ENCODE results near the gene PASK. TPM values are rescaled to one million over a fixed set of nuclear protein-coding genes. Genes with fewer than 3 reads are reported as not detected.

PASK gene
- total RNA-seq, 2 donors from 2014 or later: 12.3 to 14.8 TPM

DNA sequence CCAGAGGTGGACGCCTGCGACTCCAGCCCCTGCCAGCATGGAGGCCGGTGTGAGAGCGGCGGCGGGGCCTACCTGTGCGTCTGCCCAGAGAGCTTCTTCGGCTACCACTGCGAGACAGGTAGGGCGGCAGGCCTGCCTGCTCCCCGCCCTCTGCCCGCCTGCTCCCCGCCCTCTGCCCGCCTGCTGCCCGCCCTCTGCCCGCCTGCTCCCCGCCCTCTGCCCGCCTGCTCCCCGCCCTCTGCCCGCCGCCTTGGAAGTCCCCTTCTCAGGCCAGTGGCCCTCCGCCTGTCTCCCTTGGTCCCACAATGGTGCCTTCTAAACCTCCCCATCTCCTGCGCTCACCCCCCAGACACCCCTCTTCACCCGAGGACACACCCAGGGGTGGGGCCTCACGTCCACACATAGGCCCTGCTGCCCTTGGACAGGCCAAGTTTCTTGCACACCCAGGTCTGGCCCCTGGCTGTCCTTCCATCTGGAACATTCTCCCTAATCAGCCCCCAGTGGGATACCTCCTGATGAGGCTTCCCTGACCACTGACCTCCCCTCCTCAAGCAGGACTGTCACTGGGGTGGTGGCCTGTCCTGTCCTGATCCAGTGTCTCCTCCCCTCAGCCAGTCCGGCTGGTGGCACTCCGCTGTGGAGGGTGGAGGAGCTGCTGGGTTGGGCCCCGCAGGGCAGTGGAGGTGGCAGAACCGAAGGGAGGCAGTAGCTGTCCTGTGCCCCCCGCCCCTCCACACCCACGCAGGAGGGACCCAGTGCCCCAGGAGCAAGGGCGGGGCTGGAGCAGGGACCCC is 85.1 kb downstream of the PASK start:
- peak; percentile 93 for ATAC-seq
- intact Hi-C loops (cut with DNase I, micrococcal nuclease): no loop called here
- DNase-seq: peak; percentile 46 to 61

GRCh38 chr2:241063587-241063986 is 85.7 kb downstream of the PASK start:
- peak; percentile 47 for ATAC-seq
- no peak for DNase-seq

GRCh38 chr2:241063093-241063551 is 86.2 kb downstream of the PASK start:
- DNase-seq: no peak
- peak; percentile 49 for ATAC-seq
- intact Hi-C loops (cut with DNase I, micrococcal nuclease): no loop called here

More at GRCh38 chr2:241063587-241063986, 85.7 kb downstream of the PASK start:
- intact Hi-C loops (cut with DNase I, micrococcal nuclease): no loop called here

DNA sequence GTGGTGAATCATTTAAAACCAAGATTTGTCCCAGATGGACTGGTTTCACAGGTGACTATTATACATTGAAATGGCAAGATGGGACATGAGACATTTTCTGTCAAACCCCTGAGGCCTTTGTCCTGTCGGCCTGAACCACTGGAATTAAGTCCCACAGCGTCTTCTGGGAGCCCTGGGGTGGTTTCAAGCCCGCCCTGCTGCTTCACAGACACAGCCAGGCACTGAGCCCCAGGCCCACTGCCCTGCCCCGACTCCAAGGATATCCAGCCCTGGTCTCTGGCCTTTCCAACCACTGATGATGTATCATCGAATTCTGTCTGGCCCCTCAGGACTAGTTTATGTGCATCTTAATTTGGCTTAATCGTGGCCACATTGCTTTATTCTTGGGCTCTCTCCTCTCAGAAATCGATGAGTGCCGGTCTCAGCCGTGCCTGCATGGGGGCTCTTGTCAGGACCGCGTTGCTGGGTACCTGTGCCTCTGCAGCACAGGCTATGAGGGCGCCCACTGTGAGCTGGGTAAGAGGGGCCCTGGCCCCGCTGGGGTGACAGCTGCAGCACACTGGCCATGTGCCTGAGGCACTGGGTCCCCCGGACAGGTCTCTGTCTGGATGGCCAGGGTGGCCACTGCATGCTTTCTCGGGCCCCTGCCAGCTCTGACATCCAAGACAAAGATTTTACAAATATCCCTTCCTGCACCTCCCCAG is 86.7 kb downstream of the PASK start:
- ATAC-seq (no peak), DNase-seq (no peak)
- intact Hi-C loops (cut with DNase I, micrococcal nuclease): no loop called here

DNA sequence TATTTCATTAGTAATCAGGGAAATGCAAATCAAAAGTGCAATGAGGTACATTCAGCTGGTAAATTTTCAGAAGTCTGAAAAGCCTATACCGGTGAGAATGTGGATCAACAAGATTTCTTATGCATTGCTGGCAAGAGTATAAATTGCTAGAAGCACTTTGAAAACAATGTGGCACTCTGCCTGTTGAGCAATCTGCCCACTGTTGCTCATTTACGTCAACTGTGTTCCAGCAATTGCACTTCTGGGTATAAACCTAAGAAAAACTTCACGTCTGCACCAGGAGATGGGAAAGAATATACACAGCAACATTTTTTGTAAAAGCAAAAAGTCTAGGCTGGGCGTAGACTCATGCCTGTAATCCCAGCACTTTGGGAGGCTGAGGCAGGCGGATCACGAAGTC is 88.0 kb downstream of the PASK start:
- no peak for DNase-seq
- intact Hi-C loops (cut with DNase I, micrococcal nuclease): no loop called here

More for the DNA sequence above, 88.0 kb downstream of the PASK start:
- no peak for ATAC-seq

Other genes starting within 250 kb of the PASK start
- under 1 TPM in 1 of 2 donors, not detected in 1; 0.06 TPM for gene CROCC2, start 243.1 kb downstream of the PASK start, total RNA-seq
- gene SNED1, start 150.9 kb downstream of the PASK start, total RNA-seq: 10 to 100 TPM in 1 of 2 donors, 1 to 10 TPM in 1; 9.4 to 10.1 TPM
- 10 to 100 TPM; 27.7 to 28.7 TPM for gene MTERF4, start 47.2 kb downstream of the PASK start, total RNA-seq
- 10 to 100 TPM; 56.0 to 58.7 TPM for gene PPP1R7, start 995 bp upstream of the PASK start, total RNA-seq
- 100 to 1,000 TPM in 1 of 2 donors, 10 to 100 TPM in 1; 75.4 to 114 TPM for gene ANO7, start 39.2 kb upstream of the PASK start, total RNA-seq
- 100 to 1,000 TPM; 390 to 417 TPM for gene HDLBP, start 166.2 kb upstream of the PASK start, total RNA-seq
- gene SEPTIN2, start 166.5 kb upstream of the PASK start, total RNA-seq: 100 to 1,000 TPM; 245 to 254 TPM
- gene FARP2, start 206.8 kb upstream of the PASK start, total RNA-seq: 100 to 1,000 TPM; 126 to 138 TPM